Heart left ventricle (tissue), 16 donors: ENCODE data around the gene MLLT3. TPM values are rescaled to one million over a fixed set of nuclear protein-coding genes. Genes with fewer than 3 reads are reported as not detected.

ENCODE experiments used
- ATAC-seq, 4 donors: fragments of 200-7000 bp; cut with Tn5 transposase; one replicate each; pipeline ENCODE4 v1.9.1; 2020 to 2022; ENCODE audit warnings: moderate library complexity in 4 of 4, mild to moderate bottlenecking in 3 of 4, moderate number of reproducible peaks in 1 of 4
- DNase-seq, 5 donors: peaks; one replicate each; pipeline ENCODE4 v3.0.0-alpha.2; 2020
- H3K27ac ChIP-seq, 12 donors: fragments of 200-600 bp; sonication (generic) in 4 of 12; one replicate each; pipeline versions ENCODE4 v1.5.0 to v1.8.0; 2016 to 2022; ENCODE audit warnings: mild to moderate bottlenecking in 2 of 12
- H3K27me3 ChIP-seq, 9 donors: fragments of 200-600 bp; sonication (generic) in 2 of 9; one replicate each; pipeline versions ENCODE4 v1.5.1 to v1.8.0; 2016 to 2022; ENCODE audit warnings: mild to moderate bottlenecking in 3 of 9
- H3K36me3 ChIP-seq, 9 donors: fragments of 200-600 bp; sonication (generic) in 2 of 9; one replicate each; pipeline versions ENCODE4 v1.5.0 to v1.8.0; 2018 to 2022; ENCODE audit warnings: mild to moderate bottlenecking in 2 of 9
- H3K4me1 ChIP-seq, 12 donors: fragments of 200-600 bp; sonication (generic) in 4 of 12; one replicate each; pipeline versions ENCODE4 v1.5.0 to v1.8.0; 2016 to 2022; ENCODE audit warnings: mild to moderate bottlenecking in 3 of 12
- H3K4me3 ChIP-seq, 12 donors: fragments of 200-600 bp; sonication (generic) in 4 of 12; one replicate each; pipeline versions ENCODE4 v1.5.0 to v1.8.0; 2017 to 2022; ENCODE audit warnings: mild to moderate bottlenecking in 9 of 12, moderate library complexity in 4 of 12
- H3K9me3 ChIP-seq, 12 donors: fragments of 200-600 bp; sonication (generic) in 4 of 12; one replicate each; pipeline versions ENCODE4 v1.5.0 to v1.8.0; 2016 to 2022; ENCODE audit warnings: mild to moderate bottlenecking in 1 of 12
- POLR2A ChIP-seq, 2 donors: fragments of 450-650 bp; IDR thresholded peaks; one replicate each; pipeline ENCODE4 v1.6.1; 2017; ENCODE audit warnings: antibody characterized with exemption in 2 of 2, mild to moderate bottlenecking in 2 of 2, moderate library complexity in 2 of 2
- WGBS, 4 donors: extraction: QIAGEN DNeasy Blood & Tissue Kit in 2 of 4; methylation state at CpG; one replicate each; pipeline versions ENCODE4 v1.1.5 to v1.1.7; 2013 to 2018; 5-methylcytosine and 5-hydroxymethylcytosine counted together
- intact Hi-C, 10 donors: fragments of 100-400 bp; cut with DNase I; formaldehyde crosslinking; loops; one replicate each; pipeline versions ENCODE4 v1.11.1 to v1.14.2; 2022
- polyA plus RNA-seq, 2 donors: library from polyadenylated mRNA; stranded (reverse); fragments of 200-250 nt; gene quantifications; one replicate each; pipeline ENCODE4 v1.2.3, GENCODE V29; 2013
- total RNA-seq, 9 donors: library from RNA; depleted of rRNA in 2 of 9; stranded (reverse); fragments of >200 nt in 2 of 9; fragmentation: NEBNext Ultra II Directional in 3 of 9; extraction: Animal tissue kit (Norgen Biotek cat#: 25700) in 3 of 9; gene quantifications; one replicate each; pipeline versions ENCODE4 v1.1.0 to v1.2.4, GENCODE V29; 2016 to 2023
- TF ChIP-seq, protein P1 (sequence below), 12 donors: fragments of 200-600 bp; sonication (generic) in 4 of 12; IDR thresholded peaks; one replicate each; pipeline versions ENCODE4 v1.5.0 to v1.8.0; 2018 to 2022; ENCODE audit warnings: antibody characterized with exemption in 12 of 12, mild to moderate bottlenecking in 5 of 12
- donor health status: ischemic (EF 13 %, LVEDD 7.1; RV severe dilation, severe dysfunction).
- donor health status: healthy with polysubstance abuse.
- donor health status: DM: no; HTN: yes; CAD: no.
- donor health status: DM: no; HTN: no; CAD: no.
- donor health status: ischemic (EF 25% LVEDD 6.9; RV normal size, moderate dysfunction).
- donor health status: ischemic (EF 25% LVEDD 5.7; RV mildly dilated, moderate dysfunction).
- donor health status: healthy.
- donor health status: DM: yes; HTN: yes; CAD: no.
- donor health status: ischemic (EF 35%, LVEDD 5.7; RV mildly dilated, moderate dysfunction).
- donor health status: nonischemic (EF 11% LVEDD 7.7; RV severe dilation, severe dysfunction).
- donor health status: DM: yes; HTN: yes; CAD: no.
- donor health status: PGD.
- donor health status: ischemic (EF 29% LVEDD 5.4; RV normal size, mild dysfunction).
- donor health status: nonischemic (EF 23%, LVEDD 6.1; RV moderate dilation, normal function).

Gene MLLT3
- total and polyA plus RNA-seq, 11 donors = 7.5 to 21.0 (median 15.3) TPM

GRCh38 chr9:20340511-20340861 is 281.8 kb downstream of the MLLT3 start:
- 77 to 88% (median 80%) methylated on average over 4 of the region's 4 CpGs for WGBS, 4 donors
- TF ChIP-seq, protein P1, sequence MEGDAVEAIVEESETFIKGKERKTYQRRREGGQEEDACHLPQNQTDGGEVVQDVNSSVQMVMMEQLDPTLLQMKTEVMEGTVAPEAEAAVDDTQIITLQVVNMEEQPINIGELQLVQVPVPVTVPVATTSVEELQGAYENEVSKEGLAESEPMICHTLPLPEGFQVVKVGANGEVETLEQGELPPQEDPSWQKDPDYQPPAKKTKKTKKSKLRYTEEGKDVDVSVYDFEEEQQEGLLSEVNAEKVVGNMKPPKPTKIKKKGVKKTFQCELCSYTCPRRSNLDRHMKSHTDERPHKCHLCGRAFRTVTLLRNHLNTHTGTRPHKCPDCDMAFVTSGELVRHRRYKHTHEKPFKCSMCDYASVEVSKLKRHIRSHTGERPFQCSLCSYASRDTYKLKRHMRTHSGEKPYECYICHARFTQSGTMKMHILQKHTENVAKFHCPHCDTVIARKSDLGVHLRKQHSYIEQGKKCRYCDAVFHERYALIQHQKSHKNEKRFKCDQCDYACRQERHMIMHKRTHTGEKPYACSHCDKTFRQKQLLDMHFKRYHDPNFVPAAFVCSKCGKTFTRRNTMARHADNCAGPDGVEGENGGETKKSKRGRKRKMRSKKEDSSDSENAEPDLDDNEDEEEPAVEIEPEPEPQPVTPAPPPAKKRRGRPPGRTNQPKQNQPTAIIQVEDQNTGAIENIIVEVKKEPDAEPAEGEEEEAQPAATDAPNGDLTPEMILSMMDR (IDR thresholded peaks at IDR 0.05) = no peak
- TF ChIP-seq POLR2A (IDR thresholded peaks at IDR 0.05) = no peak
- no peak overlapping the region for H3K27ac ChIP-seq
- peaks cover 0 to 7% (median 0%) of the 10 kb centered on the region in 9 donors for H3K36me3 ChIP-seq
- ATAC-seq (no peak), DNase-seq (no peak)
- H3K9me3 ChIP-seq = no peaks in the 10 kb centered on the region
- no peaks in the 10 kb centered on the region for H3K4me1 ChIP-seq
- H3K27me3 ChIP-seq = no peaks in the 10 kb centered on the region
- intact Hi-C loops = no loop called here
- no peak overlapping the region for H3K4me3 ChIP-seq

DNA sequence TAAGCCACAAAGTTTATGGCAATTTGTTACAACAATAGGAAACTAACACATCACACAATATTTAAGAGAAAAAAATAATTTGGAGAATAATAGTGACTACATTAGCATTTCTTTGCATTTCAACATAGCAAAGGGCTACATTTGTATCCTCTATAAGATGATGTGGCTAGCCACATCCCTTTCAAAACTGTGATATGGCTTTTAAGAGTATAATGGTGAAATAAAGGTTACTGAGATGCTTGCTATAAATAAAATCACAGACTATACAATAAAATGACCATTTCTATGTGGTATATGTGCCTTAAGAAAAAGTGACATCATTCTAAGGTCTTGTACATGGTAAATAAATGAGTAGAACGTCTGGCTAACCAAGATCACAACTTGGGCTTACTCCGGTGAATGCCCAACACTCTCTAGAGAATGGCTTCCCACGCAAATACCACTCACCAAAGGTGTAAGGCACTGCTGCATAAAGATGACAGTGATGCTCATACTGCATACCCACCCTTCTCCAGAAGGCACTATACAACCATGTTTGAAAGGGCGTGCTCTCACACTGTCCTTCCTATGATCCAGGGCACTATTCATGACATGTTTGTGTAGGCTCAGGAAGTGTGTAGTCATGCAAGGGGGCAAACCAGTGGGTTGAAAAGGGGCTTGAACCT is 286.5 kb downstream of the MLLT3 start:
- TF ChIP-seq, protein P1 (IDR thresholded peaks at IDR 0.05) = no peak
- TF ChIP-seq POLR2A (IDR thresholded peaks at IDR 0.05) = no peak
- intact Hi-C loops = loop anchor here in 1 of 10 donors (10.0 kb wide), 1 partner anchor 411 kb away; no protein-coding TSS in a partner anchor
- H3K36me3 ChIP-seq = no peaks in the 10 kb centered on the region
- ATAC-seq (no peak), DNase-seq (no peak)
- H3K27ac ChIP-seq = no peak overlapping the region
- no peaks in the 10 kb centered on the region for H3K4me1 ChIP-seq
- WGBS, 4 donors = 91 to 96% (median 94%) methylated on average over 4 of the region's 4 CpGs
- no peak overlapping the region for H3K4me3 ChIP-seq
- no peaks in the 10 kb centered on the region for H3K27me3 ChIP-seq
- H3K9me3 ChIP-seq = no peaks in the 10 kb centered on the region

- WGBS, 4 donors = 58 to 73% (median 59%) methylated on average over 5 of the region's 5 CpGs
- no peak for DNase-seq
Observed at GRCh38 chr9:20333991-20334390, 288.3 kb downstream of the MLLT3 start.

DNA sequence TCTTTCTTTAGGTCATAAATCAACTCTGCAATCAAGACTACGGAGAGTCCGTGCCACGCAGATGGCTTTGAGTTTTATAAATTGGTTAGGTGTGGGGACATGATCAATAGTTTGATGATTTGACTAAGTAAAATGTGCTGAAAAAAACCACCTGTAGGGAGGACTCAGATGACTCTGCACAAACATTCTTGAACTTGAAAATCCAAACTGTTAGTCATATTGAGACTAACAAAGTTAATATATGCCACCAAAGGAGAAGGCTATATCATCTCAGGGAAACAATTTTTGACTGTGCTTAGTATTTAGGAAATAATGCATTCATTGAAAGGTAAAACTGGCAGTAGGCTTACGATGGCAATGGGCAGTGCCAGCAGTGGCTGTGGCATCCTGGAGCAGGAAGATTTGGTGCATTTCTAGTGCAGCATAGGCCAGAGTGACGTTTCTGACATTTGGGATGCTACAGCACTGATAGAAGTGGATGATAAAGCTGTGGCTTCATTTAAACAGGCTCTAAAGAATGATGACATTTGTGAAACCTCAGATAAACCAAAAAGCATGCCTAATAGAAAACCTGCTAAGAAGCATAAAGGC is 291.1 kb downstream of the MLLT3 start:
- H3K4me3 ChIP-seq = no peak overlapping the region
- no peaks in the 10 kb centered on the region for H3K9me3 ChIP-seq
- no peak for TF ChIP-seq POLR2A (IDR thresholded peaks at IDR 0.05)
- TF ChIP-seq, protein P1 (IDR thresholded peaks at IDR 0.05) = no peak
- 85 to 88% (median 86%) methylated on average over 5 of the region's 5 CpGs for WGBS, 4 donors
- no peaks in the 10 kb centered on the region for H3K4me1 ChIP-seq
- intact Hi-C loops = loop anchor here in 1 of 10 donors (10.0 kb wide), 1 partner anchor 406 kb away; no protein-coding TSS in a partner anchor
- ATAC-seq = no peak
- H3K27me3 ChIP-seq = no peaks in the 10 kb centered on the region
- H3K36me3 ChIP-seq = no peaks in the 10 kb centered on the region
- DNase-seq = no peak
- H3K27ac ChIP-seq = no peak overlapping the region

More at GRCh38 chr9:20333991-20334390, 288.3 kb downstream of the MLLT3 start:
- Histone ChIP-seq H3K36me3 (no peaks in the 10 kb centered on the region), H3K9me3 (no peaks in the 10 kb centered on the region), H3K4me3 (no peak overlapping the region), H3K27me3 (no peaks in the 10 kb centered on the region), H3K27ac (no peak overlapping the region), H3K4me1 (no peaks in the 10 kb centered on the region)
- ATAC-seq = no peak
- intact Hi-C loops = loop anchor here in 1 of 10 donors (10.0 kb wide), 1 partner anchor 409 kb away; no protein-coding TSS in a partner anchor
- no peak for TF ChIP-seq POLR2A (IDR thresholded peaks at IDR 0.05)
- TF ChIP-seq, protein P1 (IDR thresholded peaks at IDR 0.05) = no peak
